ENCODE results near the gene CREBZF.

- TF ChIP-seq REST (IDR thresholded peaks at IDR 0.05; ENCODE audit: low read depth) (no peak), TCF12 (IDR thresholded peaks at IDR 0.05; ENCODE audit: low read depth) (no peak), CEBPB (IDR thresholded peaks at IDR 0.05) (no peak), TAF1 (IDR thresholded peaks at IDR 0.05; ENCODE audit: low read depth) (no peak), ZBTB7A (IDR thresholded peaks at IDR 0.05; ENCODE audit: low read depth) (no peak)
These were observed 48.0 kb upstream of the CREBZF start for GRCh38 chr11:85712953-85713352.

Measured in Ishikawa (cell line).